ENCODE measurements around the gene LARGE2. TPM values are rescaled to one million over a fixed set of nuclear protein-coding genes. Genes with fewer than 3 reads are reported as not detected.

Gene LARGE2
- total RNA-seq, 1 experiment from 2014 or later = 30.1 TPM

DNA sequence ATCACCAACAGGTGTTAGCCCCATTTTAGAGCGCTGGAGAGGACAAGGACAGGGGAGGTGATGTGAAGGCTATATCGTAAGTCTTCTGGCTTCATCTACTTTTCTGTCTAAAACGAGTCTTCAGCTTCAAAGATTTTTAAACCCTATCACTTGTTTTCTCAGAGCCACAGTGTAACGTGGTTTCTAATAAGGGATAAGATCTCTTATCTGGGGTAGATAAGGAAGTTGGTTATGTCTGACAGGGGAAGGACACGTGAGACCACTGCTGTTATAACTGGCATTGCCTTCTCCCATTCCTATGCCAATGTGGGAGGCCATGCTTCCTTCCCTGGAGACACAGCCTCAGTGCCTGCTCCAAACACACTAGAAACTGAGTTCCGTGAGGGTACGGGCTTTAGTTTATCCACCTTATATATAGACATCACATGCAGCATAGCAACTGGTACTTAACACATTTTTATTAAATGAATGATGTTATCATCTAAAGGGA lies 39.3 kb downstream of the LARGE2 start:
- Mint-ChIP-seq H3K4me3 (ENCODE audit: low read depth, unreplicated experiment) (no peak overlapping the region), H3K27me3 (ENCODE audit: unreplicated experiment) (no peaks in the 10 kb centered on the region), H3K4me1 (ENCODE audit: low read depth, unreplicated experiment) (no peaks in the 10 kb centered on the region), H3K36me3 (ENCODE audit: insufficient read depth, unreplicated experiment) (no peaks in the 10 kb centered on the region), H3K27ac (ENCODE audit: unreplicated experiment) (no peak overlapping the region), H3K9me3 (ENCODE audit: low read depth, unreplicated experiment) (no peaks in the 10 kb centered on the region)
- CTCF ChIA-PET = no interaction called here
- intact Hi-C loops (cut with micrococcal nuclease; ENCODE audit: unreplicated experiment) = no loop called here
- no peak for DNase-seq
- TF ChIP-seq, protein P1, sequence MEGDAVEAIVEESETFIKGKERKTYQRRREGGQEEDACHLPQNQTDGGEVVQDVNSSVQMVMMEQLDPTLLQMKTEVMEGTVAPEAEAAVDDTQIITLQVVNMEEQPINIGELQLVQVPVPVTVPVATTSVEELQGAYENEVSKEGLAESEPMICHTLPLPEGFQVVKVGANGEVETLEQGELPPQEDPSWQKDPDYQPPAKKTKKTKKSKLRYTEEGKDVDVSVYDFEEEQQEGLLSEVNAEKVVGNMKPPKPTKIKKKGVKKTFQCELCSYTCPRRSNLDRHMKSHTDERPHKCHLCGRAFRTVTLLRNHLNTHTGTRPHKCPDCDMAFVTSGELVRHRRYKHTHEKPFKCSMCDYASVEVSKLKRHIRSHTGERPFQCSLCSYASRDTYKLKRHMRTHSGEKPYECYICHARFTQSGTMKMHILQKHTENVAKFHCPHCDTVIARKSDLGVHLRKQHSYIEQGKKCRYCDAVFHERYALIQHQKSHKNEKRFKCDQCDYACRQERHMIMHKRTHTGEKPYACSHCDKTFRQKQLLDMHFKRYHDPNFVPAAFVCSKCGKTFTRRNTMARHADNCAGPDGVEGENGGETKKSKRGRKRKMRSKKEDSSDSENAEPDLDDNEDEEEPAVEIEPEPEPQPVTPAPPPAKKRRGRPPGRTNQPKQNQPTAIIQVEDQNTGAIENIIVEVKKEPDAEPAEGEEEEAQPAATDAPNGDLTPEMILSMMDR (IDR thresholded peaks at IDR 0.05; ENCODE audit: unreplicated experiment) = no peak
- no TSS peak for BruUV-seq (replicated peaks)

DNA sequence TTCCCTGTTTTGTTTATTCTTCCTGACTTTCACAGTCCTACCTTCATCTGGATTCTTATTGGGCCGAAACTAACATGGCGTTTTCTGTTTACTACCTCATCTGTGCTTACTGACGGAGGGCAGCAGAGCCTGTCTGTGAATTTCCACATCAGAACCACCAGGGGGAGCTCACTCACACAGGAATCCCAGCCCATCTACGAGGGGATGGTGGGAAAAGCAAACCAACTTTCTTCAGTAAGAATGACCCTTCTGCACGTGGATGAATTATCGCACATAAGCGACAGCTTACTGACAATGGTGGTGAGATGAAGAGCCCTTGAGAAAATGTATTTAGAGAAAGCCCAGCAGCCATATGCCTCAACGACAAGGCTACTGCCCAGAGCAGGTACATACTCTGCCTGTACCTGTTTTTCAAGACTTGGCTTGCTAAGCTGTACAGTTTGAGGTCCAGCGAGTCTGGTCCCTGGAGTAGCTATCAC lies 42.5 kb downstream of the LARGE2 start:
- BruUV-seq (replicated peaks) = no TSS peak
- Mint-ChIP-seq H3K36me3 (ENCODE audit: insufficient read depth, unreplicated experiment) (no peaks in the 10 kb centered on the region), H3K9me3 (ENCODE audit: low read depth, unreplicated experiment) (no peaks in the 10 kb centered on the region), H3K27me3 (ENCODE audit: unreplicated experiment) (no peaks in the 10 kb centered on the region), H3K4me1 (ENCODE audit: low read depth, unreplicated experiment) (no peaks in the 10 kb centered on the region), H3K4me3 (ENCODE audit: low read depth, unreplicated experiment) (no peak overlapping the region), H3K27ac (ENCODE audit: unreplicated experiment) (no peak overlapping the region)
- CTCF ChIA-PET = interaction anchor here (0.7 to 2.0 kb wide), 5 partner anchors 13 to 93 kb away, joined by 3 to 23 read pairs (median 5); no protein-coding TSS in a partner anchor
- TF ChIP-seq, protein P1 (IDR thresholded peaks at IDR 0.05; ENCODE audit: unreplicated experiment) = peak; percentile 87
- DNase-seq = peak; percentile 63
- intact Hi-C loops (cut with micrococcal nuclease; ENCODE audit: unreplicated experiment) = loop anchor here (2.0 kb wide), 1 partner anchor 42 kb away; no protein-coding TSS in a partner anchor

- CTCF ChIA-PET = interaction anchor here (0.6 to 0.7 kb wide), 2 partner anchors 20 to 65 kb away, joined by 3 to 8 read pairs; no protein-coding TSS in a partner anchor
- Mint-ChIP-seq H3K9me3 (ENCODE audit: low read depth, unreplicated experiment) (no peaks in the 10 kb centered on the region), H3K4me1 (ENCODE audit: low read depth, unreplicated experiment) (no peaks in the 10 kb centered on the region), H3K4me3 (ENCODE audit: low read depth, unreplicated experiment) (no peak overlapping the region), H3K27me3 (ENCODE audit: unreplicated experiment) (no peaks in the 10 kb centered on the region), H3K27ac (ENCODE audit: unreplicated experiment) (no peak overlapping the region), H3K36me3 (ENCODE audit: insufficient read depth, unreplicated experiment) (no peaks in the 10 kb centered on the region)
- DNase-seq = no peak
- no TSS peak for BruUV-seq (replicated peaks)
- TF ChIP-seq, protein P1 (IDR thresholded peaks at IDR 0.05; ENCODE audit: unreplicated experiment) = no peak
- intact Hi-C loops (cut with micrococcal nuclease; ENCODE audit: unreplicated experiment) = no loop called here
Measured at GRCh38 chr11:45967506-45967905, 45.0 kb downstream of the LARGE2 start.

DNA sequence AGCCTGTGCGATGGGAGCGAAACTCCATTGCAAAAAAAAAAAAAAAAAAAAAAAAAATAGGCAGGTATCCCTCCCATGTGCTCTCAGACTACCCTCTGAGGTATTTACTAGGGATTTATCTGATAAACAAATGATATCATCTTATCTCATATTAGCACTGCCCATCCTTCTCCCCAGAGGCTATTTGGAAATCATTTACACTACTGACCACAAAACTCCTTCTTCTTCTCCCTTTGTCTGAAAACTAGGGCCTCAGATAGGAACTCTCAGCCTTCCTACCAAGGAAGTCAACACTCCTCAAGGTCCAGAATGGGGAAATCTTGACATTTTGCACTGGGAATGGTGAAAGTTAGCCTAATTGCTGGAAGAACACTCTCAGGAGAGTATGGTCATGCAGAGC lies 46.4 kb downstream of the LARGE2 start:
- no TSS peak for BruUV-seq (replicated peaks)
- CTCF ChIA-PET = no interaction called here
- intact Hi-C loops (cut with micrococcal nuclease; ENCODE audit: unreplicated experiment) = no loop called here
- TF ChIP-seq, protein P1 (IDR thresholded peaks at IDR 0.05; ENCODE audit: unreplicated experiment) = no peak
- no peak overlapping the region for H3K27ac Mint-ChIP-seq (ENCODE audit: unreplicated experiment)
- DNase-seq = no peak
- H3K9me3 Mint-ChIP-seq (ENCODE audit: low read depth, unreplicated experiment) = no peaks in the 10 kb centered on the region
- H3K4me1 Mint-ChIP-seq (ENCODE audit: low read depth, unreplicated experiment) = no peaks in the 10 kb centered on the region
- no peaks in the 10 kb centered on the region for H3K27me3 Mint-ChIP-seq (ENCODE audit: unreplicated experiment)
- no peak overlapping the region for H3K4me3 Mint-ChIP-seq (ENCODE audit: low read depth, unreplicated experiment)
- no peaks in the 10 kb centered on the region for H3K36me3 Mint-ChIP-seq (ENCODE audit: insufficient read depth, unreplicated experiment)
